Measurements from ENCODE around the gene ZNF423. TPM values are rescaled to one million over a fixed set of nuclear protein-coding genes. Genes with fewer than 3 reads are reported as not detected.

The ZNF423 gene
- total RNA-seq, 1 donor from 2014 or later: 10.6 TPM

- no peak for FAIRE-seq
- Mint-ChIP-seq H3K36me3 (ENCODE audit: low read depth, unreplicated experiment) (no peaks in the 10 kb centered on the region), H3K9me3 (ENCODE audit: unreplicated experiment) (peaks cover 10% of the 10 kb centered on the region), H3K27ac (ENCODE audit: unreplicated experiment) (no peak overlapping the region), H3K27me3 (ENCODE audit: low read depth, unreplicated experiment) (peaks cover 33% of the 10 kb centered on the region), H3K4me1 (ENCODE audit: low read depth, unreplicated experiment) (no peaks in the 10 kb centered on the region), H3K4me3 (ENCODE audit: unreplicated experiment) (no peak overlapping the region)
- DNase-seq (ENCODE audit: low read depth): no peak
- no peak overlapping the region for H3K27ac ChIP-seq (ENCODE audit: low read depth, low read length)
- no peak overlapping the region for H2AFZ ChIP-seq (ENCODE audit: low read depth, low read length)
- no peaks in the 10 kb centered on the region for H3K36me3 ChIP-seq (ENCODE audit: insufficient read depth, low read length)
- no peak overlapping the region for H3K9ac ChIP-seq (ENCODE audit: low read length)
- H3K4me2 ChIP-seq (ENCODE audit: low read length): no peak overlapping the region
- peaks cover 2% of the 10 kb centered on the region for H3K27me3 ChIP-seq (ENCODE audit: insufficient read depth, low read length)
- no peaks in the 10 kb centered on the region for H3K4me1 ChIP-seq (ENCODE audit: insufficient read depth, low read length)
- H3K79me2 ChIP-seq (ENCODE audit: insufficient read depth, low read length): no peaks in the 10 kb centered on the region
- H4K20me1 ChIP-seq (ENCODE audit: insufficient read depth, low read length): no peaks in the 10 kb centered on the region
- H3K4me3 ChIP-seq (ENCODE audit: insufficient read depth, low read depth, low read length): no peak overlapping the region
- TF ChIP-seq EZH2 (IDR thresholded peaks at IDR 0.05; ENCODE audit: insufficient read depth, low read length) (no peak), CTCF (IDR thresholded peaks at IDR 0.05; ENCODE audit: insufficient read depth, low read depth, low read length) (no peak)
- H3K9me3 ChIP-seq (ENCODE audit: insufficient read depth, low read depth, low read length): no peaks in the 10 kb centered on the region
Measured at GRCh38 chr16:49889725-49890397, 33.9 kb upstream of the ZNF423 start.

- FAIRE-seq: no peak
- no peak for TF ChIP-seq EZH2 (IDR thresholded peaks at IDR 0.05; ENCODE audit: insufficient read depth, low read length)
- TF ChIP-seq CTCF (IDR thresholded peaks at IDR 0.05; ENCODE audit: insufficient read depth, low read depth, low read length): no peak
- H3K4me1 Mint-ChIP-seq (ENCODE audit: low read depth, unreplicated experiment): peaks cover 6% of the 10 kb centered on the region
Measured at GRCh38 chr16:49886554-49887094, 30.7 kb upstream of the ZNF423 start.

More at GRCh38 chr16:49886554-49887094, 30.7 kb upstream of the ZNF423 start:
- H3K4me3 ChIP-seq (ENCODE audit: insufficient read depth, low read depth, low read length): no peak overlapping the region
- no peaks in the 10 kb centered on the region for H3K9me3 ChIP-seq (ENCODE audit: insufficient read depth, low read depth, low read length)
- H3K4me1 ChIP-seq (ENCODE audit: insufficient read depth, low read length): no peaks in the 10 kb centered on the region
- H3K27ac ChIP-seq (ENCODE audit: low read depth, low read length): no peak overlapping the region
- H3K36me3 ChIP-seq (ENCODE audit: insufficient read depth, low read length): no peaks in the 10 kb centered on the region
- no peak overlapping the region for H3K4me3 Mint-ChIP-seq (ENCODE audit: unreplicated experiment)
- DNase-seq (ENCODE audit: low read depth): no peak
- no peak overlapping the region for H3K9ac ChIP-seq (ENCODE audit: low read length)
- no peak overlapping the region for H3K4me2 ChIP-seq (ENCODE audit: low read length)
- no peaks in the 10 kb centered on the region for H3K36me3 Mint-ChIP-seq (ENCODE audit: low read depth, unreplicated experiment)
- H3K9me3 Mint-ChIP-seq (ENCODE audit: unreplicated experiment): peaks cover 9% of the 10 kb centered on the region
- no peaks in the 10 kb centered on the region for H3K79me2 ChIP-seq (ENCODE audit: insufficient read depth, low read length)
- H3K27me3 Mint-ChIP-seq (ENCODE audit: low read depth, unreplicated experiment): peaks cover 29% of the 10 kb centered on the region
- no peaks in the 10 kb centered on the region for H4K20me1 ChIP-seq (ENCODE audit: insufficient read depth, low read length)
- H3K27me3 ChIP-seq (ENCODE audit: insufficient read depth, low read length): no peaks in the 10 kb centered on the region
- no peak overlapping the region for H2AFZ ChIP-seq (ENCODE audit: low read depth, low read length)
- no peak overlapping the region for H3K27ac Mint-ChIP-seq (ENCODE audit: unreplicated experiment)

All from astrocyte (in vitro differentiated cells and primary cell).